Endothelial cell of umbilical vein (primary cell): ENCODE data around the gene SCAF1. TPM values are rescaled to one million over a fixed set of nuclear protein-coding genes. Genes with fewer than 3 reads are reported as not detected.

Source experiments
- BruUV-seq: library from RNA; stranded (reverse); fragments of 400-500 nt; replicated peaks from 2 replicates; lab custom pipeline; 2021; lab: Mats Ljungman, UMichigan
- CTCF ChIA-PET: fragments of 300-600, 350-600 bp; sonication (Branson Sonifier 250); formaldehyde crosslinking; loops from one replicate; lab custom pipeline; 2021; ENCODE audit warnings: antibody characterized with exemption, inconsistent platforms; lab: Charles Lee
- POLR2A ChIA-PET: fragments of 300-600, 350-600 bp; sonication (Branson Sonifier 250); formaldehyde crosslinking; loops from one replicate; lab custom pipeline; 2021; ENCODE audit warnings: antibody characterized with exemption, inconsistent platforms; lab: Charles Lee
- DNase-seq: peaks from one replicate; pipeline ENCODE4 v3.0.0-alpha.2; 2011; ENCODE audit warnings: low read depth, low spot score
- FAIRE-seq: peaks from 2 replicates; lab custom pipeline; 2011; peaks lifted over from hg19 to GRCh38; lab: Jason Lieb, UNC
- H2AFZ ChIP-seq: 2 replicates; pipeline ENCODE4 v1.6.0; 2012; ENCODE audit warnings: low read depth, low read length, control low read depth, inconsistent platforms
- H3K27ac ChIP-seq: 2 replicates; pipeline ENCODE4 v1.5.1; 2011; ENCODE audit warnings: low read depth, mild to moderate bottlenecking, control low read depth, low read length, moderate library complexity; ENCODE audit not compliant: insufficient read depth
- H3K27me3 ChIP-seq, 2 experiments: 2 replicates each; pipeline versions ENCODE4 v1.6.0 to v1.6.1; 2011; ENCODE audit warnings: low read length in 2 of 2, mixed read lengths in 1 of 2; ENCODE audit not compliant: control insufficient read depth in 2 of 2, insufficient read depth in 2 of 2
- H3K36me3 ChIP-seq, 2 experiments: 2 replicates in 1 of 2; 3 replicates in 1 of 2; pipeline ENCODE4 v1.5.1; 2011; ENCODE audit warnings: low read length in 2 of 2, mild to moderate bottlenecking in 1 of 2, moderate library complexity in 1 of 2; ENCODE audit not compliant: control insufficient read depth in 2 of 2, insufficient read depth in 2 of 2; ENCODE audit errors: extremely low read depth in 1 of 2
- H3K4me1 ChIP-seq: 3 replicates; pipeline ENCODE4 v1.5.1; 2011; ENCODE audit warnings: mild to moderate bottlenecking, low read length; ENCODE audit not compliant: control insufficient read depth, insufficient read depth; ENCODE audit errors: extremely low read depth
- H3K4me2 ChIP-seq: 2 replicates; pipeline ENCODE4 v1.6.1; 2011; ENCODE audit warnings: low read length, control low read depth, mixed read lengths; ENCODE audit not compliant: insufficient read depth
- H3K4me3 ChIP-seq, 3 experiments: fragments of 200-600 bp in 1 of 3; sonication (generic), shearing (Covaris generic) in 1 of 3; replicated peaks in 1 of 3; 2 replicates each; pipeline ENCODE4 v1.5.1; 2011 to 2016; ENCODE audit warnings: control low read depth in 3 of 3, low read length in 3 of 3, mild to moderate bottlenecking in 2 of 3, inconsistent platforms in 1 of 3, low read depth in 1 of 3, moderate library complexity in 1 of 3; ENCODE audit not compliant: insufficient read depth in 1 of 3
- H3K79me2 ChIP-seq: 2 replicates; pipeline ENCODE4 v1.6.0; 2012; ENCODE audit warnings: low read length, inconsistent platforms; ENCODE audit not compliant: control insufficient read depth, insufficient read depth
- H3K9ac ChIP-seq: replicated peaks from 2 replicates; pipeline ENCODE3; 2011; ENCODE audit warnings: low read length, control low read depth; ENCODE audit not compliant: insufficient read depth; ENCODE audit errors: extremely low read depth
- H3K9me1 ChIP-seq: replicated peaks from 3 replicates; pipeline ENCODE4 v1.6.0; 2011; ENCODE audit warnings: mild to moderate bottlenecking, low read length; ENCODE audit not compliant: control insufficient read depth, insufficient read depth; ENCODE audit errors: extremely low read depth
- H3K9me3 ChIP-seq: replicated peaks from 2 replicates; pipeline ENCODE4 v1.5.1; 2012; ENCODE audit warnings: low read length, inconsistent platforms; ENCODE audit not compliant: control insufficient read depth, insufficient read depth
- H4K20me1 ChIP-seq: replicated peaks from 2 replicates; pipeline ENCODE3; 2011; ENCODE audit warnings: mild to moderate bottlenecking, low read length; ENCODE audit not compliant: control insufficient read depth, insufficient read depth; ENCODE audit errors: extremely low read depth
- CTCF ChIP-seq, 2 donors: IDR thresholded peaks; 1 replicate in 1 of 2; 2 replicates in 1 of 2; pipeline ENCODE4 v1.5.1; 2011; ENCODE audit warnings: low read length in 2 of 2, mild to moderate bottlenecking in 2 of 2, moderate library complexity in 2 of 2, control low read depth in 1 of 2, inconsistent platforms in 1 of 2, low read depth in 1 of 2; ENCODE audit not compliant: insufficient read depth in 1 of 2; ENCODE audit errors: extremely low read depth in 1 of 2
- EZH2 ChIP-seq: IDR thresholded peaks from 2 replicates; pipeline ENCODE4 v1.6.1; 2012; ENCODE audit warnings: borderline replicate concordance, low read depth, mild to moderate bottlenecking, moderate library complexity, low read length, inconsistent platforms; ENCODE audit not compliant: severe bottlenecking
- FOS ChIP-seq: IDR thresholded peaks from 2 replicates; pipeline ENCODE4 v1.6.1; 2011; ENCODE audit warnings: mild to moderate bottlenecking, low read length, moderate library complexity, borderline replicate concordance; ENCODE audit not compliant: insufficient read depth
- GATA2 ChIP-seq: IDR thresholded peaks from 2 replicates; pipeline ENCODE4 v1.7.0; 2011; ENCODE audit warnings: low read depth, mild to moderate bottlenecking, moderate library complexity, mixed read lengths, low read length; ENCODE audit not compliant: insufficient read length, insufficient read depth
- JUN ChIP-seq: IDR thresholded peaks from 2 replicates; pipeline ENCODE4 v1.6.1; 2011; ENCODE audit warnings: borderline replicate concordance, low read depth; ENCODE audit not compliant: insufficient read length, insufficient read depth
- MYC ChIP-seq: IDR thresholded peaks from one replicate; pipeline ENCODE4 v1.6.1; 2011; ENCODE audit warnings: mild to moderate bottlenecking, low read depth, low read length
- POLR2A ChIP-seq: IDR thresholded peaks from 2 replicates; pipeline ENCODE4 v1.6.1; 2012; ENCODE audit warnings: low read depth, mild to moderate bottlenecking, control low read depth, low read length
- POLR2AphosphoS5 ChIP-seq: IDR thresholded peaks from 2 replicates; pipeline ENCODE4 v1.6.1; 2012; ENCODE audit warnings: low read depth, mild to moderate bottlenecking, control low read depth, low read length, moderate library complexity; ENCODE audit not compliant: insufficient read depth
- dilution Hi-C: fragments of 300-500 bp; cut with MboI; formaldehyde crosslinking; loops from one replicate; pipeline ENCODE4 v1.15.0; 2019; ENCODE audit warnings: low sequenced_read_pairs; ENCODE audit not compliant: extremely low pct_ligation_motif_present
- intact Hi-C: fragments of 100-400 bp; cut with micrococcal nuclease; formaldehyde crosslinking; loops from one replicate; pipeline ENCODE4 v1.10.0; 2022
- polyA plus RNA-seq, 4 experiments: library from polyadenylated mRNA; depleted of rRNA in 3 of 4; stranded (reverse) in 3 of 4; unstranded in 1 of 4; fragments of >200 nt; gene quantifications; 2 replicates each; pipeline versions ENCODE4 v1.2.1 to v1.2.3, GENCODE V29; 2011 to 2012; ENCODE audit warnings: missing spikeins in 1 of 4
- total RNA-seq: library from RNA; stranded (reverse); gene quantifications from 2 replicates; pipeline ENCODE4 v1.2.3, GENCODE V29; 2021
- TF ChIP-seq, protein P1 (sequence below): IDR thresholded peaks from 2 replicates; pipeline ENCODE4 v1.6.1; 2011; ENCODE audit not compliant: insufficient read depth, insufficient read length

The SCAF1 gene
- total and polyA plus RNA-seq, 2 donors (not counting 3 experiments of a cell fraction or from before 2014, with no cell fraction given) = 13.3 to 75.8 TPM

GRCh38 chr19:49664171-49665035, 22.4 kb downstream of the SCAF1 start:
- Histone ChIP-seq H4K20me1 (no peaks in the 10 kb centered on the region), H3K9ac (peak overlapping the region; percentile 48), H3K27ac (peak overlapping the region; percentile 27), H3K79me2 (peaks cover 17% of the 10 kb centered on the region), H3K27me3 (no peaks in the 10 kb centered on the region), H3K4me2 (peak overlapping the region; percentile 82), H3K9me1 (no peaks in the 10 kb centered on the region), H3K4me3 (peak overlapping the region; percentile 42 to 88 (median 67)), H3K36me3 (peaks cover under 1 to 32% of the 10 kb centered on the region in 2 experiments), H3K4me1 (peaks cover 8% of the 10 kb centered on the region), H2AFZ (peak overlapping the region; percentile 27), H3K9me3 (no peaks in the 10 kb centered on the region)
- POLR2A ChIA-PET = interaction anchor here (1.4 to 2.1 kb wide), 2 partner anchors 11 to 24 kb away, joined by 6 to 14 read pairs; partner anchors contain the start of gene RRAS
- peak; percentile 89 for DNase-seq
- BruUV-seq = no TSS peak
- FAIRE-seq = peak; percentile 96
- intact Hi-C loops = loop anchor here (1.0 kb wide), 3 partner anchors 12 to 74 kb away; partner anchors contain the start of gene RRAS
- dilution Hi-C loops = no loop called here
- TF ChIP-seq MYC (no peak), GATA2 (no peak), POLR2A (peak; percentile 26), POLR2AphosphoS5 (peak; percentile 65)
- CTCF ChIA-PET = interaction anchor here (0.8 to 2.2 kb wide), 9 partner anchors 9 to 162 kb away, joined by 3 to 15 read pairs (median 3); partner anchors contain the start of genes PRMT1 and SCAF1

GRCh38 chr19:49665036-49665350, 23.0 kb downstream of the SCAF1 start:
- H3K9me3 ChIP-seq = no peaks in the 10 kb centered on the region
- peak overlapping the region; percentile 70 for H3K4me2 ChIP-seq
- H3K27ac ChIP-seq = no peak overlapping the region
- intact Hi-C loops = loop anchor here (1.0 kb wide), 3 partner anchors 11 to 75 kb away; partner anchors contain the start of gene RRAS
- H4K20me1 ChIP-seq = no peaks in the 10 kb centered on the region
- peaks cover 8% of the 10 kb centered on the region for H3K4me1 ChIP-seq
- CTCF ChIA-PET = interaction anchor here (1.0 to 2.2 kb wide), 5 partner anchors 11 to 162 kb away, joined by 3 to 15 read pairs (median 6); partner anchors contain the start of genes PRMT1 and SCAF1
- dilution Hi-C loops = no loop called here
- TF ChIP-seq POLR2AphosphoS5 (no peak), FOS (no peak), JUN (no peak), EZH2 (no peak), POLR2A (no peak), GATA2 (no peak), CTCF (IDR thresholded peaks at IDR 0.05; ENCODE audit: extremely low read depth in 1 of 2, insufficient read depth in 1 of 2, low read depth in 1 of 2, low read length in 2 of 2) (no peak), MYC (no peak)
- TF ChIP-seq, protein P1, sequence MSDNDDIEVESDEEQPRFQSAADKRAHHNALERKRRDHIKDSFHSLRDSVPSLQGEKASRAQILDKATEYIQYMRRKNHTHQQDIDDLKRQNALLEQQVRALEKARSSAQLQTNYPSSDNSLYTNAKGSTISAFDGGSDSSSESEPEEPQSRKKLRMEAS = no peak
- no peak for DNase-seq
- H3K4me3 ChIP-seq = peak overlapping the region; percentile 42 to 88 (median 67)
- FAIRE-seq = no peak
- no peaks in the 10 kb centered on the region for H3K9me1 ChIP-seq
- peak overlapping the region; percentile 5 for H2AFZ ChIP-seq
- peaks cover 17% of the 10 kb centered on the region for H3K79me2 ChIP-seq
- no peaks in the 10 kb centered on the region for H3K27me3 ChIP-seq
- H3K36me3 ChIP-seq = peaks cover 0 to 27% of the 10 kb centered on the region in 2 experiments
- BruUV-seq = no TSS peak
- POLR2A ChIA-PET = interaction anchor here (1.4 to 2.1 kb wide), 2 partner anchors 11 to 25 kb away, joined by 6 to 14 read pairs; partner anchors contain the start of gene RRAS
- H3K9ac ChIP-seq = peak overlapping the region; percentile 41
